T-helper 2 cell treated with Interferon-gamma antibody and Interleukin-4, amounts not matched to agents 5 μg/mL and 100 μg/mL, for 36 hours (primary cell): ENCODE measurements around the gene BTG2.
"Not testable (repeated sequence)": the region's sequence is repeated elsewhere in the genome, so short reads cannot be mapped to it uniquely, and the experiment has no call there.

Source experiments
- DNase-seq: peaks from one replicate; pipeline ENCODE4 v3.0.0; 2021; ENCODE audit warnings: low spot score
- H3K27ac Mint-ChIP-seq: one replicate; pipeline ENCODE4 v1.8.0; 2021; ENCODE audit warnings: mild to moderate bottlenecking, mixed read lengths
- H3K27me3 Mint-ChIP-seq: one replicate; pipeline ENCODE4 v1.8.0; 2021; ENCODE audit warnings: low read depth, mixed read lengths
- H3K36me3 Mint-ChIP-seq: one replicate; pipeline ENCODE4 v1.8.0; 2021; ENCODE audit warnings: low read depth, mixed read lengths
- H3K4me1 Mint-ChIP-seq: one replicate; pipeline ENCODE4 v1.8.0; 2021; ENCODE audit warnings: low read depth, mixed read lengths
- H3K4me3 Mint-ChIP-seq: one replicate; pipeline ENCODE4 v1.8.0; 2022; ENCODE audit warnings: mild to moderate bottlenecking, moderate library complexity, mixed read lengths
- H3K9me3 Mint-ChIP-seq: one replicate; pipeline ENCODE4 v1.8.0; 2021; ENCODE audit warnings: mixed read lengths

BTG2 gene

GRCh38 chr1:203296460-203297073, 8.8 kb upstream of the BTG2 start:
- no peaks in the 10 kb centered on the region for H3K27me3 Mint-ChIP-seq
- no peak overlapping the region for H3K27ac Mint-ChIP-seq
- H3K36me3 Mint-ChIP-seq: no peaks in the 10 kb centered on the region
- no peak overlapping the region for H3K4me3 Mint-ChIP-seq
- H3K4me1 Mint-ChIP-seq: peaks cover 29% of the 10 kb centered on the region
- no peaks in the 10 kb centered on the region for H3K9me3 Mint-ChIP-seq
- DNase-seq: no peak

- H3K36me3 Mint-ChIP-seq: peaks cover 2% of the 10 kb centered on the region
- H3K27me3 Mint-ChIP-seq: no peaks in the 10 kb centered on the region
- H3K9me3 Mint-ChIP-seq: no peaks in the 10 kb centered on the region
- no peak overlapping the region for H3K27ac Mint-ChIP-seq
- H3K4me3 Mint-ChIP-seq: no peak overlapping the region
- peaks cover 41% of the 10 kb centered on the region for H3K4me1 Mint-ChIP-seq
- no peak for DNase-seq
Observed at GRCh38 chr1:203299169-203299568, 6.2 kb upstream of the BTG2 start.

- H3K4me1 Mint-ChIP-seq: peaks cover 46% of the 10 kb centered on the region
- H3K27ac Mint-ChIP-seq, H3K4me3 Mint-ChIP-seq, H3K9me3 Mint-ChIP-seq, DNase-seq, H3K27me3 Mint-ChIP-seq, H3K36me3 Mint-ChIP-seq: not testable (repeated sequence)
Observed at GRCh38 chr1:203299719-203300429, 5.4 kb upstream of the BTG2 start.

- no peaks in the 10 kb centered on the region for H3K27me3 Mint-ChIP-seq
- H3K9me3 Mint-ChIP-seq: no peaks in the 10 kb centered on the region
- peaks cover 47% of the 10 kb centered on the region for H3K4me1 Mint-ChIP-seq
- no peak for DNase-seq
- peaks cover 2% of the 10 kb centered on the region for H3K36me3 Mint-ChIP-seq
- H3K27ac Mint-ChIP-seq: no peak overlapping the region
- no peak overlapping the region for H3K4me3 Mint-ChIP-seq
Observed at GRCh38 chr1:203300441-203301330, 4.6 kb upstream of the BTG2 start.

- Mint-ChIP-seq H3K9me3 (no peaks in the 10 kb centered on the region), H3K27me3 (no peaks in the 10 kb centered on the region), H3K36me3 (peaks cover 6% of the 10 kb centered on the region), H3K4me1 (peaks cover 47% of the 10 kb centered on the region), H3K27ac (no peak overlapping the region), H3K4me3 (no peak overlapping the region)
- DNase-seq: no peak
Observed at GRCh38 chr1:203301331-203301668, 4.0 kb upstream of the BTG2 start.

- DNase-seq: no peak
- Mint-ChIP-seq H3K4me3 (no peak overlapping the region), H3K36me3 (peaks cover 17% of the 10 kb centered on the region), H3K27ac (no peak overlapping the region), H3K9me3 (no peaks in the 10 kb centered on the region), H3K27me3 (no peaks in the 10 kb centered on the region), H3K4me1 (peaks cover 49% of the 10 kb centered on the region)
Observed at GRCh38 chr1:203302456-203302855, 2.9 kb upstream of the BTG2 start.

- Mint-ChIP-seq H3K27me3 (no peaks in the 10 kb centered on the region), H3K36me3 (peaks cover 21% of the 10 kb centered on the region), H3K9me3 (no peaks in the 10 kb centered on the region), H3K4me3 (no peak overlapping the region), H3K4me1 (peaks cover 54% of the 10 kb centered on the region), H3K27ac (no peak overlapping the region)
- DNase-seq: no peak
Observed at GRCh38 chr1:203302894-203303293, 2.4 kb upstream of the BTG2 start.

- Mint-ChIP-seq H3K27ac (peak overlapping the region; percentile 93), H3K27me3 (no peaks in the 10 kb centered on the region), H3K4me3 (peak overlapping the region; percentile 84), H3K9me3 (no peaks in the 10 kb centered on the region), H3K4me1 (peaks cover 61% of the 10 kb centered on the region), H3K36me3 (peaks cover 35% of the 10 kb centered on the region)
- DNase-seq: no peak
Observed at GRCh38 chr1:203304391-203304918, 864 bp upstream of the BTG2 start.

- H3K9me3 Mint-ChIP-seq: no peaks in the 10 kb centered on the region
- no peaks in the 10 kb centered on the region for H3K27me3 Mint-ChIP-seq
- DNase-seq: no peak
- peak overlapping the region; percentile 95 for H3K4me3 Mint-ChIP-seq
- H3K27ac Mint-ChIP-seq: peak overlapping the region; percentile 87
- peaks cover 48% of the 10 kb centered on the region for H3K36me3 Mint-ChIP-seq
- H3K4me1 Mint-ChIP-seq: peaks cover 60% of the 10 kb centered on the region
Observed at GRCh38 chr1:203305809-203306088, 430 bp downstream of the BTG2 start.

GRCh38 chr1:203306089-203306964, 1.0 kb downstream of the BTG2 start:
- peak; percentile 57 for DNase-seq
- H3K27me3 Mint-ChIP-seq: no peaks in the 10 kb centered on the region
- H3K9me3 Mint-ChIP-seq: no peaks in the 10 kb centered on the region
- peaks cover 61% of the 10 kb centered on the region for H3K4me1 Mint-ChIP-seq
- H3K36me3 Mint-ChIP-seq: peaks cover 53% of the 10 kb centered on the region
- H3K4me3 Mint-ChIP-seq: peak overlapping the region; percentile 95
- peak overlapping the region; percentile 87 for H3K27ac Mint-ChIP-seq

GRCh38 chr1:203306965-203307541, 1.7 kb downstream of the BTG2 start:
- Mint-ChIP-seq H3K4me3 (peak overlapping the region; percentile 95), H3K9me3 (no peaks in the 10 kb centered on the region), H3K36me3 (peaks cover 56% of the 10 kb centered on the region), H3K27me3 (no peaks in the 10 kb centered on the region), H3K27ac (peak overlapping the region; percentile 87), H3K4me1 (peaks cover 59% of the 10 kb centered on the region)
- DNase-seq: no peak

- Mint-ChIP-seq H3K27ac (peak overlapping the region; percentile 87), H3K36me3 (peaks cover 55% of the 10 kb centered on the region), H3K9me3 (no peaks in the 10 kb centered on the region), H3K27me3 (no peaks in the 10 kb centered on the region), H3K4me3 (peak overlapping the region; percentile 95), H3K4me1 (peaks cover 55% of the 10 kb centered on the region)
- DNase-seq: no peak
Observed at GRCh38 chr1:203307641-203308126, 2.4 kb downstream of the BTG2 start.

GRCh38 chr1:203308328-203308922, 3.1 kb downstream of the BTG2 start:
- no peaks in the 10 kb centered on the region for H3K27me3 Mint-ChIP-seq

More at GRCh38 chr1:203308328-203308922, 3.1 kb downstream of the BTG2 start:
- H3K9me3 Mint-ChIP-seq: no peaks in the 10 kb centered on the region
- peaks cover 48% of the 10 kb centered on the region for H3K4me1 Mint-ChIP-seq
- peak overlapping the region; percentile 95 for H3K4me3 Mint-ChIP-seq
- peak overlapping the region; percentile 87 for H3K27ac Mint-ChIP-seq
- peaks cover 57% of the 10 kb centered on the region for H3K36me3 Mint-ChIP-seq
- DNase-seq: no peak
